GM12878 (cell line): Measurements from ENCODE around the gene RERE. TPM values are rescaled to one million over a fixed set of nuclear protein-coding genes. Genes with fewer than 3 reads are reported as not detected.
A peak's percentile ranks its signal among the peaks of the same experiment; 100 is the strongest.

ENCODE experiments used
- ATAC-seq: fragments of 200-7000 bp; cut with Tn5 transposase; 3 replicates; pipeline ENCODE4 v1.9.1; 2020; ENCODE audit warnings: mild to moderate bottlenecking, moderate library complexity
- BruUV-seq: library from RNA; stranded (reverse); fragments of 400-500 nt; replicated peaks from 2 replicates; lab custom pipeline; 2021; lab: Mats Ljungman, UMichigan
- CTCF ChIA-PET: fragments of 300-600 bp; sonication (Branson Sonifier 250); formaldehyde crosslinking; extraction: SDS; loops from one replicate; lab custom pipeline; 2021; ENCODE audit warnings: inconsistent platforms; lab: Yijun Ruan, JAX
- POLR2A ChIA-PET: fragments of 350-600 bp; formaldehyde crosslinking; extraction: SDS; loops from one replicate; lab custom pipeline; 2021; ENCODE audit warnings: inconsistent platforms; lab: Charles Lee
- RAD21 ChIA-PET: fragments of 300-600 bp; sonication (Branson Sonifier 250); formaldehyde crosslinking; loops from one replicate; lab custom pipeline; 2023; ENCODE audit warnings: antibody characterized with exemption; ENCODE audit not compliant: unreplicated experiment; lab: Charles Lee
- SMC1A ChIA-PET: fragments of 300-600 bp; sonication (Branson Sonifier 250); formaldehyde crosslinking; loops from one replicate; lab custom pipeline; 2023; ENCODE audit not compliant: unreplicated experiment, uncharacterized antibody; lab: Charles Lee
- DNase-seq: peaks from one replicate; pipeline ENCODE4 v3.0.0-alpha.2; 2011; ENCODE audit warnings: low read depth, low spot score
- FAIRE-seq: peaks from 3 replicates; lab custom pipeline; 2011; peaks lifted over from hg19 to GRCh38; lab: Jason Lieb, UNC
- H2AFZ ChIP-seq: 2 replicates; pipeline ENCODE4 v1.6.0; 2011; ENCODE audit warnings: low read depth, low read length, control low read depth; ENCODE audit not compliant: control insufficient read depth
- H3K27ac ChIP-seq: 2 replicates; pipeline ENCODE4 v1.5.1; 2011; ENCODE audit warnings: control low read depth; ENCODE audit not compliant: control insufficient read depth, insufficient read depth
- H3K27me3 ChIP-seq, 2 experiments: replicated peaks in 1 of 2; 2 replicates each; pipeline versions ENCODE4 v1.6.0 to v1.6.1; 2011; ENCODE audit warnings: low read length in 1 of 2; ENCODE audit not compliant: control insufficient read depth in 2 of 2, insufficient read depth in 2 of 2
- H3K36me3 ChIP-seq, 2 experiments: 2 replicates each; pipeline ENCODE4 v1.5.1; 2011; ENCODE audit warnings: low read length in 1 of 2; ENCODE audit not compliant: control insufficient read depth in 2 of 2, insufficient read depth in 2 of 2
- H3K4me1 ChIP-seq: 2 replicates; pipeline ENCODE4 v1.6.1; 2011; ENCODE audit warnings: mild to moderate bottlenecking, low read length, moderate library complexity, mixed read lengths; ENCODE audit not compliant: control insufficient read depth, insufficient read depth
- H3K4me2 ChIP-seq: 2 replicates; pipeline ENCODE4 v1.6.0; 2011; ENCODE audit warnings: control low read depth; ENCODE audit not compliant: control insufficient read depth, insufficient read depth
- H3K4me3 ChIP-seq: fragments of 200-600 bp; sonication (generic); 2 replicates; pipeline ENCODE4 v1.5.1; 2016
- H3K79me2 ChIP-seq: 2 replicates; pipeline ENCODE4 v1.6.0; 2011; ENCODE audit warnings: low read length; ENCODE audit not compliant: control insufficient read depth, insufficient read depth
- H3K9ac ChIP-seq: 2 replicates; pipeline ENCODE4 v1.8.0; 2011; ENCODE audit warnings: low read length, control low read depth, mixed read lengths; ENCODE audit not compliant: control insufficient read depth, insufficient read depth
- H3K9me3 ChIP-seq: replicated peaks from 3 replicates; pipeline ENCODE4 v1.5.1; 2011; ENCODE audit warnings: mild to moderate bottlenecking, low read length; ENCODE audit not compliant: control insufficient read depth, insufficient read depth
- H4K20me1 ChIP-seq: 2 replicates; pipeline ENCODE4 v1.6.0; 2011; ENCODE audit not compliant: control insufficient read depth, insufficient read depth
- SMARCA5 ChIP-seq: fragments of 450-650 bp; IDR thresholded peaks from 2 replicates; pipeline ENCODE4 v1.6.1; 2017; ENCODE audit warnings: mild to moderate bottlenecking
- WGBS: methylation state at CpG from one replicate; pipeline ENCODE4 v1.1.6; 2016; ENCODE audit warnings: low lambda C conversion rate; ENCODE audit not compliant: insufficient replicate concordance, insufficient coverage; ENCODE audit errors: missing lambda C conversion rate; 5-methylcytosine and 5-hydroxymethylcytosine counted together
- in situ Hi-C: fragments of 300-500 bp; cut with MboI; formaldehyde crosslinking; loops from 9 replicates; pipeline ENCODE4 v1.14.3; 2018; ENCODE audit warnings: mixed read lengths
- intact Hi-C: fragments of 100-400 bp; cut with micrococcal nuclease; formaldehyde crosslinking; loops from one replicate; pipeline ENCODE4 v1.14.2; 2022; ENCODE audit not compliant: unreplicated experiment
- polyA plus RNA-seq, 11 experiments: library from polyadenylated mRNA; depleted of rRNA in 4 of 11; unstranded in 6 of 11; stranded (reverse) in 5 of 11; fragments of >200 nt; fragmentation: Nextera tagmentation in 4 of 11; fragmentation: Illumina TruSeq in 1 of 11; extraction: Ambion mirVana in 4 of 11; extraction: Trizol in 1 of 11; gene quantifications; 1 replicate in 1 of 11; 2 replicates in 10 of 11; pipeline versions ENCODE4 v1.2.1 to v1.2.3, GENCODE V29; 2011 to 2016; ENCODE audit warnings: inconsistent platforms in 2 of 11, missing spikeins in 2 of 11, low read depth in 1 of 11
- total RNA-seq, 4 experiments: library from RNA; depleted of rRNA in 3 of 4; stranded (reverse); fragments of >200 nt in 3 of 4; fragmentation: Illumina TruSeq in 1 of 4; extraction: Trizol in 1 of 4; gene quantifications; 2 replicates each; pipeline versions ENCODE4 v1.2.1 to v1.2.3, GENCODE V29; 2013 to 2021
- TF ChIP-seq, protein P1 (sequence below), 3 experiments: IDR thresholded peaks in 2 of 3; conservative IDR thresholded peaks in 1 of 3; 2 replicates each; pipeline ENCODE4 v1.5.1; 2011; ENCODE audit warnings: low read depth in 3 of 3, low read length in 3 of 3, mild to moderate bottlenecking in 3 of 3, control low read depth in 2 of 3, moderate library complexity in 2 of 3, inconsistent platforms in 1 of 3, mixed read lengths in 1 of 3; ENCODE audit not compliant: control insufficient read depth in 2 of 3, insufficient read depth in 1 of 3; ENCODE audit errors: extremely low read depth in 1 of 3
- TF ChIP-seq, protein P2 (sequence below): fragments of 450-650 bp; IDR thresholded peaks from 2 replicates; pipeline ENCODE4 v1.6.1; 2016; ENCODE audit warnings: mild to moderate bottlenecking

The RERE gene
- total and polyA plus RNA-seq, 10 of the 15 experiments (the other 5 are each of a cell fraction or from before 2014, with no cell fraction given) = 5.2 to 60.5 (median 20.2) TPM

- ATAC-seq = no peak
Observed at GRCh38 chr1:8662380-8663072, 154.9 kb downstream of the RERE start.

More at GRCh38 chr1:8662380-8663072, 154.9 kb downstream of the RERE start:
- intact Hi-C loops = no loop called here
- peak overlapping the region; percentile 67 for H3K4me2 ChIP-seq
- BruUV-seq = no TSS peak
- ChIA-PET POLR2A (interaction anchor here (0.5 to 5.2 kb wide), 9 partner anchors 11 to 95 kb away, joined by 3 to 40 read pairs (median 3); no protein-coding TSS in a partner anchor), CTCF (interaction anchor here (0.7 to 7.6 kb wide), 15 partner anchors 9 to 196 kb away, joined by 3 to 50 read pairs (median 4); no protein-coding TSS in a partner anchor), SMC1A (interaction anchor here (1.0 to 20.2 kb wide), 16 partner anchors 8 to 186 kb away, joined by 3 to 587 read pairs (median 8); no protein-coding TSS in a partner anchor), RAD21 (interaction anchor here (0.7 to 19.8 kb wide), 8 partner anchors 7 to 187 kb away, joined by 3 to 384 read pairs (median 4); no protein-coding TSS in a partner anchor)
- peaks cover 67% of the 10 kb centered on the region for H3K4me1 ChIP-seq
- peak overlapping the region; percentile 79 for H3K27ac ChIP-seq
- 84% methylated on average over 4 of the region's 4 CpGs for WGBS
- DNase-seq = no peak
- FAIRE-seq = no peak
- in situ Hi-C loops = no loop called here
- H3K79me2 ChIP-seq = peaks cover 84% of the 10 kb centered on the region
- H4K20me1 ChIP-seq = no peaks in the 10 kb centered on the region
- no peaks in the 10 kb centered on the region; a peak in 1 of 4 replicates for H3K36me3 ChIP-seq
- no peaks in the 10 kb centered on the region; the same call in 2 of the 3 replicates for H3K9me3 ChIP-seq
- H3K4me3 ChIP-seq = no peak overlapping the region
- no peak overlapping the region for H2AFZ ChIP-seq
- H3K9ac ChIP-seq = no peak overlapping the region
- H3K27me3 ChIP-seq = no peaks in the 10 kb centered on the region
- TF ChIP-seq, protein P1, sequence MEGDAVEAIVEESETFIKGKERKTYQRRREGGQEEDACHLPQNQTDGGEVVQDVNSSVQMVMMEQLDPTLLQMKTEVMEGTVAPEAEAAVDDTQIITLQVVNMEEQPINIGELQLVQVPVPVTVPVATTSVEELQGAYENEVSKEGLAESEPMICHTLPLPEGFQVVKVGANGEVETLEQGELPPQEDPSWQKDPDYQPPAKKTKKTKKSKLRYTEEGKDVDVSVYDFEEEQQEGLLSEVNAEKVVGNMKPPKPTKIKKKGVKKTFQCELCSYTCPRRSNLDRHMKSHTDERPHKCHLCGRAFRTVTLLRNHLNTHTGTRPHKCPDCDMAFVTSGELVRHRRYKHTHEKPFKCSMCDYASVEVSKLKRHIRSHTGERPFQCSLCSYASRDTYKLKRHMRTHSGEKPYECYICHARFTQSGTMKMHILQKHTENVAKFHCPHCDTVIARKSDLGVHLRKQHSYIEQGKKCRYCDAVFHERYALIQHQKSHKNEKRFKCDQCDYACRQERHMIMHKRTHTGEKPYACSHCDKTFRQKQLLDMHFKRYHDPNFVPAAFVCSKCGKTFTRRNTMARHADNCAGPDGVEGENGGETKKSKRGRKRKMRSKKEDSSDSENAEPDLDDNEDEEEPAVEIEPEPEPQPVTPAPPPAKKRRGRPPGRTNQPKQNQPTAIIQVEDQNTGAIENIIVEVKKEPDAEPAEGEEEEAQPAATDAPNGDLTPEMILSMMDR (IDR thresholded peaks at IDR 0.05 in 2 of 3, conservative IDR thresholded peaks at IDR 0.05 in 1 of 3; ENCODE audit: control insufficient read depth in 2 of 3, extremely low read depth in 1 of 3, insufficient read depth in 1 of 3, low read depth in 3 of 3, low read length in 3 of 3) = no peak
- 0 out of 2 replicates have a peak, but pooled peaks have one; percentile 27 for TF ChIP-seq SMARCA5
- TF ChIP-seq, protein P2, sequence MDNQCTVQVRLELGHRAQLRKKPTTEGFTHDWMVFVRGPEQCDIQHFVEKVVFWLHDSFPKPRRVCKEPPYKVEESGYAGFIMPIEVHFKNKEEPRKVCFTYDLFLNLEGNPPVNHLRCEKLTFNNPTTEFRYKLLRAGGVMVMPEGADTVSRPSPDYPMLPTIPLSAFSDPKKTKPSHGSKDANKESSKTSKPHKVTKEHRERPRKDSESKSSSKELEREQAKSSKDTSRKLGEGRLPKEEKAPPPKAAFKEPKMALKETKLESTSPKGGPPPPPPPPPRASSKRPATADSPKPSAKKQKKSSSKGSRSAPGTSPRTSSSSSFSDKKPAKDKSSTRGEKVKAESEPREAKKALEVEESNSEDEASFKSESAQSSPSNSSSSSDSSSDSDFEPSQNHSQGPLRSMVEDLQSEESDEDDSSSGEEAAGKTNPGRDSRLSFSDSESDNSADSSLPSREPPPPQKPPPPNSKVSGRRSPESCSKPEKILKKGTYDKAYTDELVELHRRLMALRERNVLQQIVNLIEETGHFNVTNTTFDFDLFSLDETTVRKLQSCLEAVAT = peak; percentile 28; the same call in 1 of the 2 replicates
